Ishikawa (cell line): ENCODE results near the gene CALHM1.

Experiments
- CEBPB ChIP-seq: IDR thresholded peaks from 2 replicates; pipeline ENCODE4 v1.6.1; 2012
- CREB1 ChIP-seq: IDR thresholded peaks from 2 replicates; pipeline ENCODE4 v1.6.1; 2012; ENCODE audit warnings: low read depth
- EGR1 ChIP-seq: IDR thresholded peaks from 2 replicates; pipeline ENCODE4 v1.6.1; 2012
- EP300 ChIP-seq: IDR thresholded peaks from 2 replicates; pipeline ENCODE4 v1.6.1; 2012; ENCODE audit warnings: borderline replicate concordance
- FOXM1 ChIP-seq: IDR thresholded peaks from 2 replicates; pipeline ENCODE4 v1.6.1; 2012; ENCODE audit warnings: low read depth, borderline replicate concordance
- NFIC ChIP-seq: IDR thresholded peaks from 2 replicates; pipeline ENCODE4 v1.6.1; 2012
- RAD21 ChIP-seq: IDR thresholded peaks from 2 replicates; pipeline ENCODE4 v1.6.1; 2012; ENCODE audit warnings: low read depth
- TAF1 ChIP-seq: IDR thresholded peaks from 2 replicates; pipeline ENCODE4 v1.6.1; 2012; ENCODE audit warnings: low read depth, mild to moderate bottlenecking
- TCF12 ChIP-seq: IDR thresholded peaks from 2 replicates; pipeline ENCODE4 v1.6.1; 2012; ENCODE audit warnings: low read depth
- TEAD4 ChIP-seq: IDR thresholded peaks from 2 replicates; pipeline ENCODE4 v1.6.1; 2012
- YY1 ChIP-seq: IDR thresholded peaks from 2 replicates; pipeline ENCODE4 v1.6.1; 2012; ENCODE audit warnings: low read depth
- ZBTB7A ChIP-seq: IDR thresholded peaks from 2 replicates; pipeline ENCODE4 v1.6.1; 2012; ENCODE audit warnings: low read depth
- TF ChIP-seq, protein P1 (sequence below): IDR thresholded peaks from 2 replicates; pipeline ENCODE4 v1.6.1; 2012
- TF ChIP-seq, protein P2 (sequence below): IDR thresholded peaks from 2 replicates; pipeline ENCODE4 v1.6.1; 2012; ENCODE audit warnings: low read depth, mild to moderate bottlenecking
- TF ChIP-seq, protein P3 (sequence below): IDR thresholded peaks from 2 replicates; pipeline ENCODE4 v1.6.1; 2012

CALHM1 gene

DNA sequence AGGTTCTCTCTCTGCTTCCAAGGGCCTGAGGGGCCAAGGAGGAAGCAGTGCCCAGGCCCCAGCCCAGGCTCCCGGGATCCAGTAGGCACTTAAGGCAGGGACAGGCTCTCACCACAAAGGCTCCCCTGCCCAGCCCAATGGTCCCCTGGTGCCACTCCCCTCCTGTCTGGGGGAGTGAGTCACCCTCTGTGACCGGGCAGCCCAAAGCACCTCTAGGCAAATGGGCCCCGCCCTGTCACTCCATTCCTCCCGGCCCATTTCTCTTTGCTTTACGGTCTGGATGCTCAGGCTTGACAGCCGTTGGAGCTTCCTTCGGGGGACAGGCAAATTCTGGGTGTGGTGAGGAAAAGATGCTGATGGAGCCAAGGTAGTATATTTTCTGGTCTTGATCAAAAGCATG, 20.4 kb upstream of the CALHM1 start, which contains the start of gene CALHM3:
Gene CALHM3 (minus strand): TSS at position 106 of the 400 bp plus-strand sequence. CDS start 208 bp downstream, outside the sequence.
- TF ChIP-seq TCF12: no peak
- TF ChIP-seq, protein P1, sequence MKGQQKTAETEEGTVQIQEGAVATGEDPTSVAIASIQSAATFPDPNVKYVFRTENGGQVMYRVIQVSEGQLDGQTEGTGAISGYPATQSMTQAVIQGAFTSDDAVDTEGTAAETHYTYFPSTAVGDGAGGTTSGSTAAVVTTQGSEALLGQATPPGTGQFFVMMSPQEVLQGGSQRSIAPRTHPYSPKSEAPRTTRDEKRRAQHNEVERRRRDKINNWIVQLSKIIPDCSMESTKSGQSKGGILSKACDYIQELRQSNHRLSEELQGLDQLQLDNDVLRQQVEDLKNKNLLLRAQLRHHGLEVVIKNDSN: no peak
- no peak for TF ChIP-seq EGR1
- TF ChIP-seq YY1: no peak
- TF ChIP-seq TAF1: no peak
- TF ChIP-seq TEAD4: no peak
- TF ChIP-seq, protein P2, sequence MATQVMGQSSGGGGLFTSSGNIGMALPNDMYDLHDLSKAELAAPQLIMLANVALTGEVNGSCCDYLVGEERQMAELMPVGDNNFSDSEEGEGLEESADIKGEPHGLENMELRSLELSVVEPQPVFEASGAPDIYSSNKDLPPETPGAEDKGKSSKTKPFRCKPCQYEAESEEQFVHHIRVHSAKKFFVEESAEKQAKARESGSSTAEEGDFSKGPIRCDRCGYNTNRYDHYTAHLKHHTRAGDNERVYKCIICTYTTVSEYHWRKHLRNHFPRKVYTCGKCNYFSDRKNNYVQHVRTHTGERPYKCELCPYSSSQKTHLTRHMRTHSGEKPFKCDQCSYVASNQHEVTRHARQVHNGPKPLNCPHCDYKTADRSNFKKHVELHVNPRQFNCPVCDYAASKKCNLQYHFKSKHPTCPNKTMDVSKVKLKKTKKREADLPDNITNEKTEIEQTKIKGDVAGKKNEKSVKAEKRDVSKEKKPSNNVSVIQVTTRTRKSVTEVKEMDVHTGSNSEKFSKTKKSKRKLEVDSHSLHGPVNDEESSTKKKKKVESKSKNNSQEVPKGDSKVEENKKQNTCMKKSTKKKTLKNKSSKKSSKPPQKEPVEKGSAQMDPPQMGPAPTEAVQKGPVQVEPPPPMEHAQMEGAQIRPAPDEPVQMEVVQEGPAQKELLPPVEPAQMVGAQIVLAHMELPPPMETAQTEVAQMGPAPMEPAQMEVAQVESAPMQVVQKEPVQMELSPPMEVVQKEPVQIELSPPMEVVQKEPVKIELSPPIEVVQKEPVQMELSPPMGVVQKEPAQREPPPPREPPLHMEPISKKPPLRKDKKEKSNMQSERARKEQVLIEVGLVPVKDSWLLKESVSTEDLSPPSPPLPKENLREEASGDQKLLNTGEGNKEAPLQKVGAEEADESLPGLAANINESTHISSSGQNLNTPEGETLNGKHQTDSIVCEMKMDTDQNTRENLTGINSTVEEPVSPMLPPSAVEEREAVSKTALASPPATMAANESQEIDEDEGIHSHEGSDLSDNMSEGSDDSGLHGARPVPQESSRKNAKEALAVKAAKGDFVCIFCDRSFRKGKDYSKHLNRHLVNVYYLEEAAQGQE: no peak
- no peak for TF ChIP-seq FOXM1
- TF ChIP-seq CEBPB: no peak
- TF ChIP-seq RAD21: no peak
- TF ChIP-seq NFIC: no peak
- no peak for TF ChIP-seq EP300
- TF ChIP-seq, protein P3, sequence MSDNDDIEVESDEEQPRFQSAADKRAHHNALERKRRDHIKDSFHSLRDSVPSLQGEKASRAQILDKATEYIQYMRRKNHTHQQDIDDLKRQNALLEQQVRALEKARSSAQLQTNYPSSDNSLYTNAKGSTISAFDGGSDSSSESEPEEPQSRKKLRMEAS: no peak
- TF ChIP-seq CREB1: no peak
- TF ChIP-seq ZBTB7A: no peak

DNA sequence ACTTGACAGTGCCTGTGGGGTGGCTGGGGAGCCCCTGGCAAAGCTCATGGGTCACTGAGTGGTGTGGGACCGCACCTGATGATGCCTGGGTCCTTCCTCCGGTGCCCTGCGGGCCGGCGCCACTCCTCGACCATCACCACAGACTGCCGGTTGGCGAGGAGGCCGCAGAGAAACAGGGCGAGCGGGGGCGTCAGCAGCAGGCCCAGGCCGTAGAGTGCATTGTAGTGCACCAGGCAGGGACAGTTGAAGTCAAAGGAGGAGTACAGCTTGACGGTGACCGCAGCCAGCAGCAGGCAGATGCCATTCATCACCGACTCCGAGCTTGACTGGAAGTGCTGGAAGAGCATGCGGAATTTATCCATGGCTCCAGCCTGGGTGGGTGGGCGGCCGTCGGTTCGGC, 20.0 kb upstream of the CALHM1 start:
- TF ChIP-seq, protein P2: no peak
- TF ChIP-seq TAF1: no peak
- TF ChIP-seq, protein P1: no peak
- TF ChIP-seq YY1: no peak
- TF ChIP-seq CREB1: no peak
- TF ChIP-seq CEBPB: no peak
- no peak for TF ChIP-seq TCF12
- no peak for TF ChIP-seq RAD21

DNA sequence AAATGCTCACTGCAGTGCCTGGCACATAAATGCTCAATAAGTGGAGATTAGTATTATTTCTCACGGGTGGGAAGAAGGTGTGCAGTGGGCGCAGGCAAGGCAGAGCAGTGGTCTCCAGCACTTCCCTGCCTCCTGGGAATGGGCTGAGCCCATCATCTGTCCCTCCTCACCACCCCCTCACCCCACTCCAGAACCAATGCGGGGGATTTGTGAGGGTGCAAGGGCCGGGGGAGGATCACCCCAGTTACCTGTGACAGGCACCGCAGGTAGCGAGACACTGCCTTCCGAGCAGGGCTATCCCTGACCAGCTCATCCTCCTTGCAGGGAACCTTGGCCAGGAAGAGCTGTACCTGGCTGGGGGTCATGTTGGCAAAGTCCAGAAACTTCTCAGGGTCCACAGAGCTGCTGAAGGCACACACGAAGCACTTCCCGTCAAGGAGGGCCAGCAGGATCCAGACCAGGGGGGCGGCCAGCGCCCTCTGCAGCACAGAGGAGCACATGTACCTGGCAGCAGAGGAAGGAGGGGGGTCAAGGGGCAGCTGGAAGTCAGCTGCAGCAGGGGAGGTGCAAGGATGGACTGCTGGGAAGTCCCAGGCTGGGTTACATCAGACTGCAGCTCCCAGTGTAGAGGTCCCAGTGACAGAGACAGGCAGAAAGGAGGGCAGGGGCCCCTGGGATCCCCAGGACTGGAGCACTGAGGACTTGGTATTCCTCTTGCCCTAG, 17.5 kb upstream of the CALHM1 start:
- no peak for TF ChIP-seq YY1
- peak; percentile 48 for TF ChIP-seq RAD21
- TF ChIP-seq, protein P3: no peak

DNA sequence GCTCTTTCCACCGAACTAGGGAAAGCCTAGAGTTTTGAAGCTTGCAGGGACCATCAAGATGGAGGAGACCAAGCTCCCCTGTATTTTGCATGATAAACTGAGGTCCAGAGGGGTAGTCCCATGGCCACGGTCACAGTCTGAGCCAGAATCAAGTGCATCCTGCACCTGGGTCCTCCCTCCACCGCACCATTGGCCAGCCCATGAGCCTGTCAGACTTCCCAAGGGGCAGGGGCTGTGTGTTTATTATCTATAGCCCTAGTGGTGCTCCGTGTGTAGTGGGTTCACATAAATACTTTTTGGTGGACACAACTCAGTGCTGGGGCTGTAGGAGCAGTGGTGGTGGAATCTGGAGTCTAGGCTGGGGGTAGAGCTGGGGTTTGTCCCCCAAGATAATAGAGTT, 16.7 kb upstream of the CALHM1 start:
- TF ChIP-seq CEBPB: no peak
- TF ChIP-seq, protein P2: 0 out of 2 replicates have a peak, but pooled peaks have one; percentile 18

DNA sequence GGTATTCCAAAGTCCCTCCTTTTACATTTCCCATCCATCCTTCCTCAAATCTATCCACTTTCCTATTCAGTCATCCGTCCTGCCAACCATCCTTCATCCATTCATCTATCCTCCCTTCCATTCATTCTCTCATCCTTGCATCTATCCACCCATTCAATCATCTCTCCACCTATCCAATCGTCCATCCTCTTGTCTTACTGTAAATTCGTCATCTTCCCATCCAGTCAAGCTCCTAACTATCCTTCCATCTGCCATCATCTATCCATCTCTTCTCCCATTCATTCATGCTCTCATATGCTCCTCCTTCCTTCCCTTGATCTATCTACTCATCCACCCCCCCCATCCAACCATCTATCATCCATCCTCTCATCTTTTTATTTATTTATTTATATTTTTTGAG, 15.4 kb upstream of the CALHM1 start:
- TF ChIP-seq, protein P1: no peak
- TF ChIP-seq NFIC (no peak), RAD21 (no peak), EGR1 (no peak), FOXM1 (no peak), TEAD4 (no peak), TAF1 (no peak), YY1 (no peak), CREB1 (no peak), CEBPB (no peak), TCF12 (no peak), ZBTB7A (no peak)
- TF ChIP-seq, protein P3: no peak
